GM19240 (cell line): ENCODE results near the gene ZNF214.

Experiments used
- DNase-seq: peaks from one replicate; pipeline ENCODE4 v3.0.0; 2011; ENCODE audit warnings: low spot score; ENCODE audit not compliant: insufficient read length

The ZNF214 gene

DNA sequence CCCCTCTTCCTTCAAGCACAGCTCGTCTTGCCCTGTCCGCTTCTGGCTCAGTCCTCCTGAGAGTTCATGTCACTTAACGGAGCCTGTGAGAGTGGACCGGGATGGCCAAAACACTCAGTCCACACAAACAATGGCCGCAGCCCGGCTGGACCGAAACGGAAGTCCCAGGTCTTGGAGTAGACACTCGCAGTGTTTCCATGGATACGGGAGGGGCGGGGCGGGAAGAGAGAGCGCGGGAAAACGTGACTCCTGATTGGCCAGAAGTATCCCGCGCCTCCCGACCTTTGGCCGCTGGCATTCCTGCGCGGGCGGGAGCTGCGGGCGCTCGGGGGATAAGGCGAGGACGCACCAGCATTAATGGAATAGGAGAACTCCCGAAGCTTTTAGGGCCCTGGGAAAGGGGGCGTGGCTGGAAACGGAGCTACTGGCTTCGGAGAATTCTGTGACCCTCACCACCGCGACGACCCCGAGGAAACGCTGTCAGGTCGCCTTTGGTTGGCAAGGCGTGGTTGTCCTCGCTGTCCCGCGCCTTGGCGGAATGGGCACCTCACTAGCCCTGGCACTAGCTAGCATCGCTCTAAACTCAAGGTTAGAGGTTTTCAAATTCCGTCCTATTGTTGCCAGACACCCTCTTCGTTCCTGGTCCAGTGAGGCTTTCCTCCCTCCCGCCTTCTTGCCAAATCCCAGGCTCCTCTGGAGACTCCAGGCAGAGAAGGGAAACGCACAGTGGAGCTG, at the start of gene ZNF214, which contains the start of gene NLRP14:
Gene ZNF214, minus strand, starts transcription at position 164 of the 735 bp plus-strand sequence. CDS start 17,511 bp downstream, outside the sequence.
Gene NLRP14, plus strand, starts transcription at position 297 of the 735 bp plus-strand sequence. CDS start 18,108 bp downstream, outside the sequence.
- peak; percentile 19 for DNase-seq

- DNase-seq, result no peak
These were observed 42.4 kb upstream of the ZNF214 start for GRCh38 chr11:7062534-7062933.

DNA sequence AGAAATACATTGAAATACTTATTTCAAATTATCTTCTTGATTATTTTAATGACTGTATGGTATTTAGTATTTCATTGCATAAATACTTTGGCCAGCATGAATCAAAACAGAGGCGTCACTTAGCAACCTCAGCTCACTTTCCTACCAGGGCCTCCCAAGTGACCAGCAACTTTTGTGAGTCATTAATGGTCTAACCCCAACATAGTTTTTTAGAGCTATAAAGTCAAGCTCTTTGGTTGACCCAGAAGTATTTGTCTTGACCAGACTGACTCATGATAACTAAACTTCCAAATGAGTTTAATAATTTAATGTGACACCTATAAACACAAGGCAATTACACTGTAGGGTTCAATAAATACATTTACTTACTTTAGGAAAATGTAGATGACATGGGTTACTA, 40.7 kb upstream of the ZNF214 start:
- no peak for DNase-seq

DNA sequence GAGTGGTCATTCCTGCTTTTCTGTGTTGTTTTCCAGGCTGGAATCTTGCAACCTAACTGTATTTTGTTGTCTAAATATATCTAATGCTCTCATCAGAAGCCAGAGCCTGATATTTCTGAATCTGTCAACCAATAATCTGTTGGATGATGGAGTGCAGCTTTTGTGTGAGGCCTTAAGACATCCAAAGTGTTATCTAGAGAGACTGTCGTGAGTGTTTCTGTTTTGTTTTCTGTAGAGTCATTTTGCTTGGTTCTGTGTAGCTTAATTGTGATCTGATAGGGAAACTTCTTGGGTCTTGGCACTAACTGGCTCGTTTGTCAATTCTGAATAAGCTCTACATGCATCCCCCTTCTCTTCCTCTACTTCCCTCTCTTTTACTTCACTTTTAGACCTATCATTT, 37.5 kb upstream of the ZNF214 start:
- DNase-seq, result no peak

GRCh38 chr11:7056828-7057513, 36.8 kb upstream of the ZNF214 start:
- no peak for DNase-seq

GRCh38 chr11:7050191-7050590, 30.0 kb upstream of the ZNF214 start:
- DNase-seq, result no peak

- DNase-seq, result no peak
These were observed 26.5 kb upstream of the ZNF214 start for GRCh38 chr11:7046474-7047175.

DNA sequence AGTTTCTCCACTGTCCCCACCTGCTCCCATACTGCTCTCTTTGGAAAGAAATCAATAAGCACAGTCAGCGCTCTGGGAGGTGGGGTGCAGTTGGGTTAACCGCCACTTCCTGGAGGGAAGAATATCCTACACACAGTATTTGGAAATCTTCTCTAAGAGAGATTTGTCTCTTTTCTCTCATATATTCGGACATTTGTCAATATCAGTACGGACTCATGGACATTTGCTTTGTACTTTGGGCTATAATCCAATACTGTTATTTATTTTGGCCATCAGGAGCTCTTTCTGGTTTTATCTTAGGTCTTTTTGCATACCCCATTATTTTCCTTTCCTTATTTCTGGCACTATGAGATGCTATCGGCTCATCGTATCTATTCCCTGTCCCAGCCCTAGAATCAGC, 13.9 kb upstream of the ZNF214 start:
- no peak for DNase-seq

- no peak for DNase-seq
These were observed 12.5 kb upstream of the ZNF214 start for GRCh38 chr11:7032692-7033091.

DNA sequence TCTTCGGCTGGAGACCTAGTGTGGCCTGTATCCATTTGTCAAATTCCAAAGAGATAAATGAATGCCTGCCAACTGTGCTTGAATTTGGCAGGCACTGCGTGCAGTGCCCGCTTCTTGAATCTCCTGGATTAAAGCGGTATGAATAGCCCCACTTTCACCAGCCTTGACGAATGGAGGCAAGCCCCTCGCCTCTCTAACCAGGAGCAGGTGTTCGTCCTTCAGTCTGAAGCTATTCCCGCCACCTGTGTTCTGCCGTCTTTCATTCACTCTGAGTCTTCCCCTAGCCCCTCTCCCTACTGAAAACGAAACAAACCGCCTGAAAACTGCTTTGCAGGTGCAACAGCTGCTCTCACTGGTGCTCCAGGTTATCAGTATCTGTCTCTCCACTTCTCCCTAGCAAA, 11.3 kb upstream of the ZNF214 start:
- DNase-seq, result no peak

DNA sequence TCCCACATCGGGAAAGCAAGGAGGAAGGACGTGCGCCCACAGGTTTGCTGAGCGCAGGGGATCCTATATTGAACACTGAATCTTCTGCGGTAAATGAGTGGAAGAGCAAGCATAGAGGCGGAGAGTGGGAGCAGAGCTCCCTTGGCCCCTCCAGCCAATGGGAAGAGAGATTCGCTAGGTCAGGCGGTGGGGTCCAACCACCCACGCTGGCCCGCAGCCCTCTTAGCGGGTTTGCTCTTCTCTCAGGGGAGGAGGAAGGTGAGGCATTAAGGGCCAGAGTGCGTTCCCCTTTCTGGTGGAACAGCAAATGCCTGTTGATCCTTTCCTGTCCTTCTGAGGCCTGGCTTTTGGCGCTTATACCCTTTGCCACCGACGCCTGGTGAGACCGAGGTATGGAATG, 10.7 kb upstream of the ZNF214 start:
- no peak for DNase-seq

DNA sequence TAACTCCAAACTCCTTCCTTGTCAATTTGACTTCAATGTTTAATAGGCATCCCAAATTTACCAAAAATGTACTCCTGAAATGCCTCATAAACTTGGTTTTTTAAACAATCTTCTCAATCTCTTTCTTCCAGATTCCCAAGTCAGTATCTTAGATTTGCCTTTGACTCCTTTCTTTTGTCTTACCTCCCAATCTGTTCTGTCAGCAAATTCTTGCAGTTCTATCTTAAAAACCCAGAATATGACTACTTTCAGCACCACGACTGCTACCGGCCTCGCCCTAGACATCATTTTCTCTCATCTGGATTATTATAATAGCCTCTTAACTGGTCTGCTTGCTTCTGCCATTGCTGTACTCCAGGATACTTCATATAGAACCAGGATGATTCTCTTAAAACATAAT, 8.0 kb upstream of the ZNF214 start:
- DNase-seq, result no peak

DNA sequence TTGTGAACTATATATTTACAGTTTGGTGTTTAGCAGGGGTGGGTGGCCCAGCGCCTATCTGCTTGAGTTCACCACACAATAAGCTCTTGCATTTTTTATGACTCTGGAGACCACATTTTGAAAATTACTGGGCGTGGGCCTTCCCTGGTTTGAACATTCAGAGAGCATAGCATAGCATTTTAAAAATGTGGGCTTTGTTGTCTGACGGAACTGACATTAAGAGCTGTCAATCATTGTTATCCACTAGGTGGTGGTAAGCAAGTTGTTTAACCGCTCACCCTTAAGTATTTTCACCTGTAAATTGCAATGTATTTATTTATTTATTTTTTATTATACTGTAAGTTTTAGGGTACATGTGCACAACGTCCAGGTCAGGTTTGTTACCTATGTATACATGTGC, 1.2 kb upstream of the ZNF214 start:
- no peak for DNase-seq

DNA sequence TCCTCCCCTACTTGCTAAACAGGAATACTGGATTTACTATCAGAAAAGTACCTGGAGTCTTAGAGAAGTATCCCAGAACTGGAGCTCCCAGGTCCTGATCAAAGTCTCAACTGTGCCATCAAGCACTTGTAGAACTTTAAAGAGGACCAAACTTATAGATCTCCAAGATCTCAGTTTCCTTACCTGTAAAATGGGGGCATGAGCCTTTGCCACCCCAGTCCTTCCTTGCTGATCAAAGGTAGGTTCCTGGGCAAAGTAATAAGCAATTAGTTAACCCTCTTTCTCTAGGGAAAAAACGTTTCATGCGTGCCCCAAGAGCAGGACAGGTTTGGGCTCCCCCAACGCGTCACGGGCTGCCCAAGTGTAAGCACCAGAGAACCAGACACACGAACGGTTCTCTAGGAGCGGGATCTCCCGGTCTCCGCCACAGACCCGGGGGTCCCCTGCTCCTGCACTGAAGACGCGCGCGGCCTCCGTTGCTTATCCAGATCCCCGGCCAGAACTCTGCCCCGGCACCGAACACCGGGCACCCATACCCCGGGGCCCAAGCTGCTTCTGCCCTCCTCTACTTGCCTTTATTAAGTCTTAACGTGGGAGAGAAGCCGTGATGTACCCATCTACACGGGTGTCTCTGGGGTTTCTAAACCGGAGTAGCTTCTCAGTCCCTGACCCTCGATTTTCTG, 505 bp downstream of the ZNF214 start:
- no peak for DNase-seq

DNA sequence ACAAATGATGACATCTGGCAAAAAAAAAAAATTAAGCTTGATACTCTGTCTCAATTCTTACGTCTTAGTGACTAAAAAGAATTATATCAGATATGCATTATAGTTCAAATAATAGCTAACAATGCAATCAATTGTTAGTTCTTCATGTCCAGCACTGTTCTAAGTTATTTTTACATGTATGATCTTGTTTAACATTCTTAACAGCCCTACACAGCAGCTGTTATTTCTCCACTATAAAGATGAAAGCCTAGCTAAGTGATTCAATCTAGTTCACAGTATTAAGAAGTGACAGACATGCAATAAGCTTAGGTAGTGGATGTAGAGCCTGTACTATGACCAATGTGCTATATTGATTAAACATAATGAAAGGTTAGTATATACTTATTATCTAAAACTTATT, 4.1 kb downstream of the ZNF214 start:
- DNase-seq, result no peak

DNA sequence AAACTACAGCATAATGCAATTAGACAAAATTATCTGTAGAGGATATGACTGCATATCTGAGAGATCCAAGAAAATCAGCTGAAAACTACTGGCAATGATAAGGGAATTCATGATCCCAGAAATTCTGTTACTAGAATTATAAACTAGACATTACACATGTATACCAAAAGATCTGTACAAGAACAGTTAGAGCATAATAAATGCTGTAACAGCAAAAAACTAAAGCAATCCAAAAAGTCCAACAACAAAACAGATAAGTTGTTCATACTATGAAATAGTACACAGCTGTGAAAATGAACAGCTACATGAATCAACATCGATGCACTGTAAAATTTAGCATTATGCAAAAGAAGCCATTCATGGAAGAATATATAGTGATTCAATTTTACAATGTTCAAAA, 6.0 kb downstream of the ZNF214 start:
- no peak for DNase-seq

- DNase-seq, result no peak
These were observed 15.7 kb downstream of the ZNF214 start for GRCh38 chr11:7004482-7004881.

DNA sequence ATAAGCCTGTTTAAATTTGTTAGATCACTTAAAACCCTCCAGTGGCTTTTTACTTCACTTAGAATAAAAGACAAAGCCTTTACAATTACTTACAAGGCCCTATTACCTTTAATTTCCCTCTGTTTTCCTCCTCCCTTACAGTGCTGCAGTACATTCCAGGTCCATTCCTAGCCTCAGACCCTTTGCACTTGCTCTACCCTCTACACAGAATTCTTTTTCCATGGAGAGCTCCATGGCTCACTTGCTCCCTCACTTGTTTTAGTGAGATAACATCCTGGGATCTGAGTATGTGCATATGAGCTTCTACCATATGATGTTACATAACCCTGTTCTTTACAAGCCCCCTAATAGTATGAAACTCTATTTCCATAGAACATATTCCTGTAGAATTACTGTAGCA, 24.4 kb downstream of the ZNF214 start:
- DNase-seq, result no peak

- DNase-seq, result no peak
These were observed 27.4 kb downstream of the ZNF214 start for GRCh38 chr11:6992457-6993417.

DNA sequence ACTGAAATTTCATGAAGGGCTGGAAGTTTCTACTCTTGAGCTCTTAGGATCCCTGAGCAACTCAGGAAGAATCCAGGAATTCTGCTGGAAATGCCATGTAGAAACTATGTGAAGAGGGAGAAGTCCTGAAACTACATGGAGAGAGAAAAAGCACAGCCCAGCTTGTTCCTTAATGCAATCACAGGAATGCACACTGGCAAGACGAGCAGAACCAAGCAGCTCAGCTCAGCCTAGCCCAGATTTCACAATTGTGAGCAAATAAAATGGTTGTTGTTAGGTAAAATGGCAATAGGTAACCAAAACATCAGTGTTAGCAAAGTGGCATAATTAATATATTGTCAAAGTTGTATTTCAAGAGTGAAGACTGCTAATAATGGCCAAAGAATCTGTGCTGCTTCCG, 28.1 kb downstream of the ZNF214 start:
- DNase-seq, result no peak

DNA sequence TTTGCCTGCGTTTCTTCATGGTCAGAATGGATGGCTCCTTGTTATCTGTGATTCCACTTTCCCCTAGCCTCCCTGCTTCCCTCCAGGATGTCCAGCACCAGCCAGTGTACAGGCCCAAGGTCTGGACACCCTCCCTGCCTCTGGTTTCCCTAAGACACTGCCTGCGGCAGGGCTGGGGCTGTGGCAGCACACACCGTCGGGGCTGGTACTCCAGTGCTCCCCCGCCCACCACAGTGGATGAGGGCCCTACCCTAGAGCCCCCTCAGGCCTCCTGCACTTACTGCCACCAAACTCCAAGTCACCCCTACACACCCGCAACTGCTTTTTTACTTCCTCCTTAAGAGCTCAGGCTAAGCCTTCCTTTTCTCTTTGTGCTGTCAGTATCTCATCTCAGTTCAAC, 28.9 kb downstream of the ZNF214 start:
- no peak for DNase-seq
